Gastrocnemius medialis (tissue), 4 donors: ENCODE results near the gene CLK2.

Experiments
- POLR2A ChIP-seq, 2 donors: fragments of 450-650 bp; IDR thresholded peaks; one replicate each; pipeline ENCODE4 v1.6.1; 2017; ENCODE audit warnings: antibody characterized with exemption in 2 of 2, mild to moderate bottlenecking in 2 of 2, moderate library complexity in 2 of 2
- TF ChIP-seq, protein P1 (sequence below), 5 experiments: fragments of 450-650 bp in 3 of 5; fragments of 200-600 bp in 2 of 5; sonication (generic) in 2 of 5; IDR thresholded peaks in 4 of 5; conservative IDR thresholded peaks in 1 of 5; 1 replicate in 4 of 5; 2 replicates in 1 of 5; pipeline ENCODE4 v1.5.1; 2016 to 2019; ENCODE audit warnings: antibody characterized with exemption in 5 of 5, mild to moderate bottlenecking in 3 of 5, moderate library complexity in 3 of 5

DNA sequence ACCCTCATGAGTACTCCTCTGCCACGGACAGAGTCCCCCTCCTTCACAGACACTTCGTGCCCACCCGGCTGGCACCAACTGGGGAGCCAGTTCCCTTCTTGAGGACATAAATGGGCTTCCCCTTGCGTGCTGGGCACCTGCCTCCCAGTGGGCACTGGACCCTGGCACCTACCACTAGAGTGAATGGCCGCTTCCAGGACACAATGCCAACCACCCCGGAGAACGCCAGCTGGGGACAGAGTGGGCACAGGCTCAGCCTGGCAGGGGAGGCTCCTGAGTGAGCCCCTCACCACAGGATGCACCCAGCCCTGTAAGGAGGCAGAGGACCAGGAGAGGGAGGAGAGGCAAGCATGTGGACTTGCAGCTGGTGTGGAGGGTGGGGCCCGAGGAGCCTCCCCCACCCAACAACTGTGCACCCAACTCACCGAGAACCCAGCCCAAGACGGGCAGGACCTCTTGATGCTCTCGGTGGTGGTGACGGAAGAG, 19.0 kb downstream of the CLK2 start:
- TF ChIP-seq, protein P1, sequence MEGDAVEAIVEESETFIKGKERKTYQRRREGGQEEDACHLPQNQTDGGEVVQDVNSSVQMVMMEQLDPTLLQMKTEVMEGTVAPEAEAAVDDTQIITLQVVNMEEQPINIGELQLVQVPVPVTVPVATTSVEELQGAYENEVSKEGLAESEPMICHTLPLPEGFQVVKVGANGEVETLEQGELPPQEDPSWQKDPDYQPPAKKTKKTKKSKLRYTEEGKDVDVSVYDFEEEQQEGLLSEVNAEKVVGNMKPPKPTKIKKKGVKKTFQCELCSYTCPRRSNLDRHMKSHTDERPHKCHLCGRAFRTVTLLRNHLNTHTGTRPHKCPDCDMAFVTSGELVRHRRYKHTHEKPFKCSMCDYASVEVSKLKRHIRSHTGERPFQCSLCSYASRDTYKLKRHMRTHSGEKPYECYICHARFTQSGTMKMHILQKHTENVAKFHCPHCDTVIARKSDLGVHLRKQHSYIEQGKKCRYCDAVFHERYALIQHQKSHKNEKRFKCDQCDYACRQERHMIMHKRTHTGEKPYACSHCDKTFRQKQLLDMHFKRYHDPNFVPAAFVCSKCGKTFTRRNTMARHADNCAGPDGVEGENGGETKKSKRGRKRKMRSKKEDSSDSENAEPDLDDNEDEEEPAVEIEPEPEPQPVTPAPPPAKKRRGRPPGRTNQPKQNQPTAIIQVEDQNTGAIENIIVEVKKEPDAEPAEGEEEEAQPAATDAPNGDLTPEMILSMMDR (IDR thresholded peaks at IDR 0.05 in 4 of 5, conservative IDR thresholded peaks at IDR 0.05 in 1 of 5): no peak
- TF ChIP-seq POLR2A (IDR thresholded peaks at IDR 0.05): no peak
